ENCODE data around the gene CTCF.

CTCF gene

GRCh38 chr16:67547423-67548264, 14.7 kb upstream of the CTCF start:
- Histone ChIP-seq H3K9ac (peak overlapping the region; percentile 91), H3K4me1 (peaks cover 100% of the 10 kb centered on the region), H3K4me3 (peak overlapping the region; percentile 57), H3K27me3 (no peaks in the 10 kb centered on the region), H4K20me1 (no peaks in the 10 kb centered on the region), H3K27ac (peak overlapping the region; percentile 100), H3K4me2 (peak overlapping the region; percentile 96), H3K36me3 (peaks cover 38% of the 10 kb centered on the region), H3K9me3 (no peaks in the 10 kb centered on the region)
- TF ChIP-seq Cebpa-rat (IDR thresholded peaks at IDR 0.05) = no peak

DNA sequence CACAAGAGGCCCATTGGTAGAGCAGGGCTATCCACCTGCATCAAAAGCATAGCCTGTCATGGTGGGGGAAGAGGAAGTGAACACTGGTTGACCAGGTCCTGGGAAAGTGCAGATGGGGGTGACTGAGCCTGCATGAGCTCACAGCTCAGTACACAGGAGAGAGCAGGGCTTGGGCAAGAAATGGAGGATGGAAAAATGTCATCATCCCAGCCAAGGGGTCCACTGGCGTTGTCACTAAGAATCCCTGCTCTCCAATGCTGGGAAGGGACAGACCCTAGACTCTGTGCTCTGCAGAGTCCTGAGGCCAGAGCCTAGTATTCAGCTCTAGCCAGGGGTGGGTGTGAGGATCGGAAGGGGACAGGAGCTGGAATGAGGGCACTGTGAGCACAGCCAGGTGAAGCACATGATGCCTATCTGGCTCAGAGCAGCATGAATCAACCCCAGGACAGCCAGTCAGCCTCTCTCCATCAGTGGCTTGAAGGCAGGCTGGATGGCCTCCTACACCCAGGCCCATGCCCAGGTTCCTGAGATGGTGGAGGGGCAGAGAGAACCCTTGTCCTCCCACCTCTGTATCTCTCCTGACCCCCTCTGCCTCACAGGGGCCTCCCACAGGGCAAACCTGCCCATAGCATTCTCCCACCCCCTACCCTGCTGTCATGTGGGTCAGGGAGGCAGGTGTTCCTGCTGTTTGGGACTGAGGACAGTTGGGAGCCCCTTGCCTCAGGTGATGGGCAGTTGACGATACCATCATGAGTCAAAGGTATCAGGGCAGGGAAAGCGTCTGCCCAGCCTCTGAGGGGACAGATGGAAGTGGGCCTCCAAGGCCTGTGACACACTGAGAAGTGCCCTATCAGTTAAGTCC, 13.8 kb upstream of the CTCF start:
- TF ChIP-seq Cebpa-rat (IDR thresholded peaks at IDR 0.05) = no peak
- H3K9ac ChIP-seq = peak overlapping the region; percentile 91
- H3K27me3 ChIP-seq = no peaks in the 10 kb centered on the region
- no peaks in the 10 kb centered on the region for H4K20me1 ChIP-seq
- H3K4me2 ChIP-seq = peak overlapping the region; percentile 96
- H3K4me1 ChIP-seq = peaks cover 100% of the 10 kb centered on the region
- peak overlapping the region; percentile 57 for H3K4me3 ChIP-seq
- peaks cover 29% of the 10 kb centered on the region for H3K36me3 ChIP-seq
- peak overlapping the region; percentile 100 for H3K27ac ChIP-seq
- no peaks in the 10 kb centered on the region for H3K9me3 ChIP-seq

DNA sequence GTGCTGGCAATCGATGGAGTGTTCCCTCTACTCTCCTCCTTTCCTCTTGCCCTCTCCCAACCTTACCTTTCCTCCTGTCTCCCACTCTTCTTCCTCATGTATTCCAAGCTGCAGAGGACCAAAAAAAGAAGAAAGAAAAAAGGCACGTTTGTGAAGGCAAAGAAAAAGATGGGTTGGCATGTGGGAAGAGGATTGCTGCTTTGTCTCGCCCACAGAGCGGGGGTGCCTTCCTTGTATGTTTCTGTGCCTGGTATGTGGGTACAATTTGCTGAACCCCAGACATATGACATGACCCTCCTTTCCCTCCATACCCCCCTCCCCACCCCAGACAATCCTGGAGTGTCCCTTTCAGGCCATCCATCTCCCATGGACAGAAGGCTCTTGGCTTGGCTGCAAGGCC, 13.1 kb upstream of the CTCF start:
- Histone ChIP-seq H3K4me2 (peak overlapping the region; percentile 96), H3K27me3 (no peaks in the 10 kb centered on the region), H3K4me3 (no peak overlapping the region; the same call in 1 of the 2 replicates), H4K20me1 (no peaks in the 10 kb centered on the region), H3K4me1 (peaks cover 100% of the 10 kb centered on the region), H3K9ac (peak overlapping the region; percentile 91), H3K36me3 (peaks cover 24% of the 10 kb centered on the region), H3K9me3 (no peaks in the 10 kb centered on the region), H3K27ac (peak overlapping the region; percentile 100)
- TF ChIP-seq Cebpa-rat (IDR thresholded peaks at IDR 0.05) = no peak

- H3K36me3 ChIP-seq = peaks cover 19% of the 10 kb centered on the region; the same call in 1 of the 2 replicates
- H3K4me1 ChIP-seq = peaks cover 100% of the 10 kb centered on the region
Measured at GRCh38 chr16:67549936-67550335, 12.4 kb upstream of the CTCF start.

DNA sequence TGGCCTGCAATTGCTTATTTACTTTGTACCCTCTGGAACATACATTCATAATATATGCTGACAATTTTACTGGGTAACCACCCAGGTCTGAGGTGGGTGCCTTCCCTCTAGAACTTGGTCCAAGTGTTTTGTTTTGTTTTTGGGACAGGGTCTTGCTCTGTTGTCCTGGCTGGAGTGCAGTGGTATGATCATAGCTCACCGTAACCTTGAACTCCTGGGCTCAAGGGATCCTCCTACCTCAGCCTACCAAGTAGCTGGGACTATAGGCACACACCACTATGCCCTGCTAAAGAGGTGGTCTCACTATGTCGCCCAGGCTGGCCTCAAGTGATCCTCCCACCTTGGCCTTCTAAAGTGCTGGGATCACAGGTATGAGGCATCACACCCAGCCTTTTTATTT, 11.2 kb upstream of the CTCF start:
- Histone ChIP-seq H3K4me1 (peaks cover 100% of the 10 kb centered on the region), H4K20me1 (no peaks in the 10 kb centered on the region), H3K36me3 (peaks cover 14% of the 10 kb centered on the region; the same call in 1 of the 2 replicates), H3K4me2 (peak overlapping the region; percentile 96), H3K9me3 (no peaks in the 10 kb centered on the region), H3K4me3 (no peak overlapping the region), H3K27ac (peak overlapping the region; percentile 100), H3K27me3 (no peaks in the 10 kb centered on the region), H3K9ac (no peak overlapping the region)
- TF ChIP-seq Cebpa-rat (IDR thresholded peaks at IDR 0.05) = no peak

More at GRCh38 chr16:67549936-67550335, 12.4 kb upstream of the CTCF start:
- Histone ChIP-seq H3K9ac (peak overlapping the region; percentile 91; the same call in 1 of the 2 replicates), H3K27ac (peak overlapping the region; percentile 100), H4K20me1 (no peaks in the 10 kb centered on the region), H3K27me3 (no peaks in the 10 kb centered on the region), H3K4me3 (no peak overlapping the region), H3K4me2 (peak overlapping the region; percentile 96), H3K9me3 (no peaks in the 10 kb centered on the region)
- no peak for TF ChIP-seq Cebpa-rat (IDR thresholded peaks at IDR 0.05)

DNA sequence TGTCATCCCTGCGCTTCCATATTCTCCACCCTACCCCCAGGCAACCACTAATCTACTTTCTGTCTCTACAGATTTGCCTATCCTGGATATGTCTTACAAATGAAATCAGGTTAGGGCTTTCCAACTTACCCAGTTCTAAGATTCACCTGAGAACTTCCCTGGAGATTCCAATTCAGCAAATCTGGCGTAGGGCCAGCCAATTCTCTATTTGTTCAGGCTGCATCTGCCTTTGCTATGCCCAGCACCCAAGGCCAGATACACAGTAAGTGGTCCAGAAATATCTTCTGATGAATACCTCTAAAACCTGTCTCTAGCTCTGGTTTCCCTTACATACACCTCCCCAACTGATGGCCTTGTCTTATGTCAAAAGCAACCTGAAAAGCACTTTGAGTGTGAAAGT, 10.4 kb upstream of the CTCF start:
- H3K27ac ChIP-seq = peak overlapping the region; percentile 100
- peak overlapping the region; percentile 74 for H3K9ac ChIP-seq
- no peaks in the 10 kb centered on the region for H4K20me1 ChIP-seq
- no peak for TF ChIP-seq Cebpa-rat (IDR thresholded peaks at IDR 0.05)
- 0 out of 2 replicates have a peak overlapping the region, but pooled peaks have one; percentile 5 for H3K4me3 ChIP-seq
- peaks cover 14% of the 10 kb centered on the region; the same call in 1 of the 2 replicates for H3K36me3 ChIP-seq
- H3K4me2 ChIP-seq = peak overlapping the region; percentile 96
- H3K4me1 ChIP-seq = peaks cover 100% of the 10 kb centered on the region
- no peaks in the 10 kb centered on the region for H3K27me3 ChIP-seq
- no peaks in the 10 kb centered on the region for H3K9me3 ChIP-seq

DNA sequence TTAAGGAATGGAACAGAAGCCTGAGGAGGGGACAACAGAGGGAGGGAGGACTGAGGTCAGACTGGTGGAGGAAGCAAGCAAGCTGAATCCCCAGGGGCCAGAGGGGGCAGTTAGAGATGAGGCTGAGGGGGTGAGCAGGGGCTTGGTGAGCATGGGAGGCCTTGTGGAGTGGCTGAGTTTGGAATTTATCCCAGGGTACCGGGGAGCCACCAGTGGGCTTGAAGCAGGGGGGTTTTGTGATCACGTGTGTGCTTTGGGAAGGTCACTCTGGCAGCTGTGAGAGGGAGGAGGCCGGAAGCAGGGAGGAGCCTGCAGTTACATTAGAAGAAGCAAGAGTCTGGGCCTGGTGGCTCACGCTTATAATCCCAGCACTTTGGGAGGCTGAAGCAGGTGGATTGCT, 9.8 kb upstream of the CTCF start:
- Histone ChIP-seq H3K9me3 (no peaks in the 10 kb centered on the region), H3K36me3 (peaks cover 14% of the 10 kb centered on the region; the same call in 1 of the 2 replicates), H3K4me2 (peak overlapping the region; percentile 96), H3K4me1 (peaks cover 100% of the 10 kb centered on the region), H4K20me1 (no peaks in the 10 kb centered on the region), H3K27me3 (no peaks in the 10 kb centered on the region), H3K27ac (peak overlapping the region; percentile 100), H3K9ac (peak overlapping the region; percentile 74), H3K4me3 (0 out of 2 replicates have a peak overlapping the region, but pooled peaks have one; percentile 5)
- TF ChIP-seq Cebpa-rat (IDR thresholded peaks at IDR 0.05) = no peak

- Histone ChIP-seq H3K4me1 (peaks cover 100% of the 10 kb centered on the region), H3K36me3 (peaks cover 30% of the 10 kb centered on the region; the same call in 1 of the 2 replicates), H3K9me3 (no peaks in the 10 kb centered on the region), H3K4me2 (peak overlapping the region; percentile 99), H3K9ac (peak overlapping the region; percentile 12; the same call in 1 of the 2 replicates), H3K27ac (peak overlapping the region; percentile 100), H3K27me3 (no peaks in the 10 kb centered on the region), H4K20me1 (no peaks in the 10 kb centered on the region), H3K4me3 (no peak overlapping the region)
- no peak for TF ChIP-seq Cebpa-rat (IDR thresholded peaks at IDR 0.05)
Measured at GRCh38 chr16:67555795-67556212, 6.5 kb upstream of the CTCF start.

DNA sequence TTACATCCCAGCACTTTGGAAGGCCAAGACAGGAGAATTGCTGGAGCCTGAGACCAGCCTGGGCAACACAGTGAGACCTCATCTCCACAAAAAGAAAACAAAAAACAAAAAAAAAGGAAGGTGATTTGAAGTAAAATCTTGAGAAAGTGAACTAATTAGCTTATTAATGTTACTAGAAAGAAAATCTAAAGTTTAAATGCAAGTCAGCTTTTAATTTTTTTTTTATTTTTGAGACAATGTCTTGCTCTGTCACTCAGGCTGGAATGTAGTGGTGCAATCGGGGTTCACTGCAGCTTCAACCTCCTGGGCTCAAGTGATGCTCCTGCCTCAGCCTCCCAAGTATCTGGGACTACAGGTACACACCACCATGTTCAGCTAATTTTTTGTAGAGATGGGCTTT, 3.5 kb upstream of the CTCF start:
- H3K36me3 ChIP-seq = peaks cover 22% of the 10 kb centered on the region; the same call in 1 of the 2 replicates
- H3K4me3 ChIP-seq = no peak overlapping the region
- peaks cover 77% of the 10 kb centered on the region for H3K4me1 ChIP-seq
- peak overlapping the region; percentile 99 for H3K4me2 ChIP-seq
- peak overlapping the region; percentile 100 for H3K27ac ChIP-seq
- H3K27me3 ChIP-seq = no peaks in the 10 kb centered on the region
- no peaks in the 10 kb centered on the region for H4K20me1 ChIP-seq
- no peak for TF ChIP-seq Cebpa-rat (IDR thresholded peaks at IDR 0.05)
- H3K9me3 ChIP-seq = no peaks in the 10 kb centered on the region
- H3K9ac ChIP-seq = 0 out of 2 replicates have a peak overlapping the region, but pooled peaks have one; percentile 24

Data from BLaER1 (cell line).